ENCODE data around the gene SASH3.

DNA sequence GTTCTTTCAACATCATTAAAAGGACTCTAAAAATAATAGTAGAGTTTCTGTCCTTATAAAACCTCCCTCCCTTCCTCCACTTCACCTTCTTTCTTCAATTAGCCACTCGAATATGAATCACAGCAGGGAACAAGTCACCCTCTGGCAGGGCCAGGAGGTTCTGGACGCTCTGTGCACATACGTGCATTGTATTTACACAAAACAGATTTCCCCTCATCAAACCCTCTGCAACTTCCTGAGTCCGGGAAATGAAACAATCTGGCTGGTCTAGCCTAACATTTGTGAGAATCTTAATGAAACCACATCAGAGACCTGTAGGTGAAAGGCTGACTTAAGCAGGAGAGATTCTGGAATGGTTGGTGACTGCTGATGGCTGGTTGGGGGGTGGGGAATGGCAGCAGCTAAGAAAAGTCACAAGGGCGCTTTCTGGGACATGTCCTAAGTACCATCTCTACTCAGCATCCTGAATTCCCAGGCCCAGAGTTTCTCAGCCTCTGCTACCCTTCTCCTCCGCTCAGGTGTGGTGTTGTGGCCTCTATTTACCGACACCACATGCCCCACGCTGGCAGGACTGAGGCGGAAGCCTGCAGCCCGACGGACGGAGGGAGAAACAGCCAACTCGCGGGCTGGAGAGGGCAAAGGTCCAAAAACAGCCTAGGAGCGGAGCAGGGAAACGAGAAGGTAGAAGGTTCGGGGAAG lies 62.9 kb downstream of the SASH3 start:
- TF ChIP-seq, protein P1, sequence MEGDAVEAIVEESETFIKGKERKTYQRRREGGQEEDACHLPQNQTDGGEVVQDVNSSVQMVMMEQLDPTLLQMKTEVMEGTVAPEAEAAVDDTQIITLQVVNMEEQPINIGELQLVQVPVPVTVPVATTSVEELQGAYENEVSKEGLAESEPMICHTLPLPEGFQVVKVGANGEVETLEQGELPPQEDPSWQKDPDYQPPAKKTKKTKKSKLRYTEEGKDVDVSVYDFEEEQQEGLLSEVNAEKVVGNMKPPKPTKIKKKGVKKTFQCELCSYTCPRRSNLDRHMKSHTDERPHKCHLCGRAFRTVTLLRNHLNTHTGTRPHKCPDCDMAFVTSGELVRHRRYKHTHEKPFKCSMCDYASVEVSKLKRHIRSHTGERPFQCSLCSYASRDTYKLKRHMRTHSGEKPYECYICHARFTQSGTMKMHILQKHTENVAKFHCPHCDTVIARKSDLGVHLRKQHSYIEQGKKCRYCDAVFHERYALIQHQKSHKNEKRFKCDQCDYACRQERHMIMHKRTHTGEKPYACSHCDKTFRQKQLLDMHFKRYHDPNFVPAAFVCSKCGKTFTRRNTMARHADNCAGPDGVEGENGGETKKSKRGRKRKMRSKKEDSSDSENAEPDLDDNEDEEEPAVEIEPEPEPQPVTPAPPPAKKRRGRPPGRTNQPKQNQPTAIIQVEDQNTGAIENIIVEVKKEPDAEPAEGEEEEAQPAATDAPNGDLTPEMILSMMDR (IDR thresholded peaks at IDR 0.05; ENCODE audit: insufficient read depth, low read length, poor library complexity, severe bottlenecking): no peak
- TF ChIP-seq EZH2phosphoT487 (conservative IDR thresholded peaks at IDR 0.05; ENCODE audit: low read length): no peak
